HG03442 (cell line): Measurements from ENCODE around the gene TPX2.
"Not testable (repeated sequence)": the region's sequence is repeated elsewhere in the genome, so short reads cannot be mapped to it uniquely, and the experiment has no call there.

ENCODE experiments used
- ATAC-seq: cut with Tn5 transposase; IDR thresholded peaks from one replicate; pipeline ENCODE4 v1.9.1; 2021; ENCODE audit warnings: mild to moderate bottlenecking, moderate library complexity; ENCODE audit not compliant: unreplicated experiment

Gene TPX2

GRCh38 chr20:31811198-31811597 lies 72.1 kb downstream of the TPX2 start:
- no peak for ATAC-seq

GRCh38 chr20:31811796-31812728 lies 73.0 kb downstream of the TPX2 start:
- ATAC-seq: no peak

- ATAC-seq: no peak
Measured at GRCh38 chr20:31813611-31814010, 74.5 kb downstream of the TPX2 start.

- not testable (repeated sequence) for ATAC-seq
Measured at GRCh38 chr20:31814142-31814541, 75.1 kb downstream of the TPX2 start.

GRCh38 chr20:31815408-31816188 lies 76.5 kb downstream of the TPX2 start:
- no peak for ATAC-seq

GRCh38 chr20:31816221-31816620 lies 77.1 kb downstream of the TPX2 start:
- no peak for ATAC-seq

- no peak for ATAC-seq
Measured at GRCh38 chr20:31817461-31817860, 78.4 kb downstream of the TPX2 start.

GRCh38 chr20:31818376-31818908 lies 79.4 kb downstream of the TPX2 start:
- ATAC-seq: no peak

- ATAC-seq: no peak
Measured at GRCh38 chr20:31819083-31819784, 80.1 kb downstream of the TPX2 start, which contains the start of gene MYLK2. TSS of gene MYLK2 (plus strand) at chr20:31819356. CDS start at chr20:31819581, 225 bp downstream.

GRCh38 chr20:31820228-31820627 lies 81.1 kb downstream of the TPX2 start:
- ATAC-seq: no peak

GRCh38 chr20:31821427-31821826 lies 82.3 kb downstream of the TPX2 start:
- ATAC-seq: no peak

GRCh38 chr20:31822421-31823330 lies 83.6 kb downstream of the TPX2 start:
- ATAC-seq: no peak

- ATAC-seq: no peak
Measured at GRCh38 chr20:31823360-31824124, 84.5 kb downstream of the TPX2 start.

GRCh38 chr20:31824125-31824485 lies 85.0 kb downstream of the TPX2 start:
- ATAC-seq: no peak

GRCh38 chr20:31824554-31825313 lies 85.6 kb downstream of the TPX2 start:
- ATAC-seq: no peak

- ATAC-seq: no peak
Measured at GRCh38 chr20:31826074-31826473, 87.0 kb downstream of the TPX2 start.

GRCh38 chr20:31827059-31827458 lies 88.0 kb downstream of the TPX2 start:
- ATAC-seq: no peak

- not testable (repeated sequence) for ATAC-seq
Measured at GRCh38 chr20:31828016-31828415, 88.9 kb downstream of the TPX2 start.
